HG02678 (cell line): Measurements from ENCODE around the gene RSPH1.

Source experiments
- ATAC-seq: cut with Tn5 transposase; IDR thresholded peaks from one replicate; pipeline ENCODE4 v1.9.1; 2021; ENCODE audit warnings: mild to moderate bottlenecking, moderate library complexity; ENCODE audit not compliant: unreplicated experiment

Gene RSPH1

GRCh38 chr21:42513985-42514882 is 18.2 kb upstream of the RSPH1 start:
- ATAC-seq, result peak; percentile 44

- ATAC-seq, result peak; percentile 74
Measured at GRCh38 chr21:42513151-42513984, 17.3 kb upstream of the RSPH1 start, which contains the start of gene SLC37A1. SLC37A1 (plus strand) TSS chr21:42513852; CDS start chr21:42518455, 4,603 bp downstream.

GRCh38 chr21:42512346-42513034 is 16.5 kb upstream of the RSPH1 start:
- no peak for ATAC-seq

GRCh38 chr21:42509244-42509643 is 13.2 kb upstream of the RSPH1 start:
- ATAC-seq, result no peak

- ATAC-seq, result no peak
Measured at GRCh38 chr21:42508371-42508770, 12.3 kb upstream of the RSPH1 start.

- no peak for ATAC-seq
Measured at GRCh38 chr21:42507418-42507817, 11.4 kb upstream of the RSPH1 start.

- peak; percentile 87 for ATAC-seq
Measured at GRCh38 chr21:42505090-42505726, 9.2 kb upstream of the RSPH1 start.

- ATAC-seq, result no peak
Measured at GRCh38 chr21:42503711-42504110, 7.7 kb upstream of the RSPH1 start.

GRCh38 chr21:42500736-42501135 is 4.7 kb upstream of the RSPH1 start:
- ATAC-seq, result no peak

GRCh38 chr21:42500225-42500624 is 4.2 kb upstream of the RSPH1 start:
- ATAC-seq, result no peak

GRCh38 chr21:42499444-42500112 is 3.6 kb upstream of the RSPH1 start:
- ATAC-seq, result no peak

GRCh38 chr21:42498012-42498411 is 2.0 kb upstream of the RSPH1 start:
- ATAC-seq, result no peak

- ATAC-seq, result no peak
Measured at GRCh38 chr21:42496839-42497202, 797 bp upstream of the RSPH1 start.

- ATAC-seq, result peak; percentile 13
Measured at GRCh38 chr21:42495765-42496119, 282 bp downstream of the RSPH1 start.

- ATAC-seq, result no peak
Measured at GRCh38 chr21:42495027-42495426, 997 bp downstream of the RSPH1 start.

- ATAC-seq, result no peak
Measured at GRCh38 chr21:42493109-42494060, 2.6 kb downstream of the RSPH1 start.

- ATAC-seq, result no peak
Measured at GRCh38 chr21:42492201-42492600, 3.8 kb downstream of the RSPH1 start.

GRCh38 chr21:42491328-42491727 is 4.7 kb downstream of the RSPH1 start:
- ATAC-seq, result no peak

- ATAC-seq, result no peak
Measured at GRCh38 chr21:42490720-42491119, 5.3 kb downstream of the RSPH1 start.
